Muscle of leg (tissue), 9 donors: Measurements from ENCODE around the gene CERS1. TPM values are rescaled to one million over a fixed set of nuclear protein-coding genes. Genes with fewer than 3 reads are reported as not detected.

ENCODE experiments used
- polyA plus RNA-seq, 8 donors: library from polyadenylated mRNA; unstranded; fragments of 120-200 nt; gene quantifications; one replicate each; pipeline versions ENCODE4 v1.2.1 to v1.2.3, GENCODE V29; 2013; ENCODE audit warnings: inconsistent platforms in 1 of 8, low replicate concordance in 1 of 8; ENCODE audit not compliant: insufficient read length in 8 of 8, insufficient read depth in 1 of 8
- total RNA-seq: library from RNA; stranded (reverse); fragments of 120-200 nt; gene quantifications from one replicate; pipeline ENCODE4 v1.2.4, GENCODE V29; 2013

CERS1 gene
- total and polyA plus RNA-seq, 9 donors: 15.3 to 41.2 (median 34.9) TPM

Other genes starting within 250 kb of the CERS1 start
- gene CRTC1, start 212.5 kb downstream of the CERS1 start, total RNA-seq: 4.3 TPM
- gene CRTC1, start 212.5 kb downstream of the CERS1 start, polyA plus RNA-seq: 10 to 100 TPM; 11.5 to 18.7 (median 15.0) TPM
- gene COMP, start 104.9 kb downstream of the CERS1 start, total RNA-seq: 13.8 TPM
- gene COMP, start 104.9 kb downstream of the CERS1 start, polyA plus RNA-seq: 10 to 100 TPM in 3 of 8 donors, 1 to 10 TPM in 4, under 1 TPM in 1; 0.88 to 96.3 (median 8.3) TPM
- 31.5 TPM for gene UPF1, start 64.2 kb downstream of the CERS1 start, total RNA-seq
- 10 to 100 TPM; 29.8 to 44.3 (median 41.6) TPM for gene UPF1, start 64.2 kb downstream of the CERS1 start, polyA plus RNA-seq
- 115 TPM for gene COPE, start 23.2 kb upstream of the CERS1 start, total RNA-seq
- 100 to 1,000 TPM in 1 of 8 donors, 10 to 100 TPM in 7; 76.8 to 102 (median 94.1) TPM for gene COPE, start 23.2 kb upstream of the CERS1 start, polyA plus RNA-seq
- gene DDX49, start 23.6 kb upstream of the CERS1 start, total RNA-seq: 41.3 TPM
- 10 to 100 TPM; 37.6 to 51.5 (median 41.8) TPM for gene DDX49, start 23.6 kb upstream of the CERS1 start, polyA plus RNA-seq
- gene HOMER3, start 45.1 kb upstream of the CERS1 start, total RNA-seq: 66.5 TPM
- 10 to 100 TPM; 63.6 to 80.8 (median 75.6) TPM for gene HOMER3, start 45.1 kb upstream of the CERS1 start, polyA plus RNA-seq
- 47.3 TPM for gene SUGP2, start 137.4 kb upstream of the CERS1 start, total RNA-seq
- gene SUGP2, start 137.4 kb upstream of the CERS1 start, polyA plus RNA-seq: 10 to 100 TPM; 47.5 to 82.0 (median 60.4) TPM
- 20.9 TPM for gene ARMC6, start 137.4 kb upstream of the CERS1 start, total RNA-seq
- gene ARMC6, start 137.4 kb upstream of the CERS1 start, polyA plus RNA-seq: 10 to 100 TPM; 25.2 to 31.9 (median 30.0) TPM
- 5.9 TPM for gene SLC25A42, start 167.8 kb upstream of the CERS1 start, total RNA-seq
- 10 to 100 TPM in 4 of 8 donors, 1 to 10 TPM in 4; 8.7 to 12.2 (median 9.9) TPM for gene SLC25A42, start 167.8 kb upstream of the CERS1 start, polyA plus RNA-seq
- 18.5 TPM for gene TMEM161A, start 242.3 kb upstream of the CERS1 start, total RNA-seq
- 10 to 100 TPM; 18.5 to 36.4 (median 24.5) TPM for gene TMEM161A, start 242.3 kb upstream of the CERS1 start, polyA plus RNA-seq